HG03432 (cell line): Measurements from ENCODE around the gene SV2A.
"Not testable (repeated sequence)": the region's sequence is repeated elsewhere in the genome, so short reads cannot be mapped to it uniquely, and the experiment has no call there.

ENCODE experiments used
- ATAC-seq: cut with Tn5 transposase; IDR thresholded peaks from one replicate; pipeline ENCODE4 v1.9.1; 2021; ENCODE audit warnings: mild to moderate bottlenecking, moderate library complexity; ENCODE audit not compliant: unreplicated experiment

SV2A gene, protein sequence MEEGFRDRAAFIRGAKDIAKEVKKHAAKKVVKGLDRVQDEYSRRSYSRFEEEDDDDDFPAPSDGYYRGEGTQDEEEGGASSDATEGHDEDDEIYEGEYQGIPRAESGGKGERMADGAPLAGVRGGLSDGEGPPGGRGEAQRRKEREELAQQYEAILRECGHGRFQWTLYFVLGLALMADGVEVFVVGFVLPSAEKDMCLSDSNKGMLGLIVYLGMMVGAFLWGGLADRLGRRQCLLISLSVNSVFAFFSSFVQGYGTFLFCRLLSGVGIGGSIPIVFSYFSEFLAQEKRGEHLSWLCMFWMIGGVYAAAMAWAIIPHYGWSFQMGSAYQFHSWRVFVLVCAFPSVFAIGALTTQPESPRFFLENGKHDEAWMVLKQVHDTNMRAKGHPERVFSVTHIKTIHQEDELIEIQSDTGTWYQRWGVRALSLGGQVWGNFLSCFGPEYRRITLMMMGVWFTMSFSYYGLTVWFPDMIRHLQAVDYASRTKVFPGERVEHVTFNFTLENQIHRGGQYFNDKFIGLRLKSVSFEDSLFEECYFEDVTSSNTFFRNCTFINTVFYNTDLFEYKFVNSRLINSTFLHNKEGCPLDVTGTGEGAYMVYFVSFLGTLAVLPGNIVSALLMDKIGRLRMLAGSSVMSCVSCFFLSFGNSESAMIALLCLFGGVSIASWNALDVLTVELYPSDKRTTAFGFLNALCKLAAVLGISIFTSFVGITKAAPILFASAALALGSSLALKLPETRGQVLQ

GRCh38 chr1:149917571-149918144, at the start of gene SV2A:
TSS of gene SV2A (minus strand) at chr1:149917844. CDS start at chr1:149913840, 4,004 bp downstream.
- ATAC-seq, result no peak

- no peak for ATAC-seq
Measured at GRCh38 chr1:149967041-149967440, 49.4 kb upstream of the SV2A start.

DNA sequence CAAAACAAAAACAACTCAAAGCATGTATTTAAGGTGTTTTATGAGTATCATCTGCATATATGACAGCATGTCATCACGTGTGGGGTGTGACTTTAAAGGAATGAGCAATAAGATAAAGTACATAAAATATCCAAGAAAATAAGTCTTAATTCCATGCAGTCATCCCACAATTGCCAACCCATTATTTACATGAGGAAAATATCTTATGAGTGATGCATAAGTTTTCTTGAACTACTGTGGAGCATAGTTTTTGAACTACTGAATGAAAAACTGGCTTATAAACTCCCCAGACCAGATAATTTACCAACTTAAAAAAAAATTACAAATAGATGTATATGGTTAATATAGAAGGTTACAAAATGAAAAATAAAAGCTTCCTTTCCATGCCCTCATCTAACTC, 48.8 kb upstream of the SV2A start:
- no peak for ATAC-seq

- ATAC-seq, result no peak
Measured at GRCh38 chr1:149965440-149965839, 47.8 kb upstream of the SV2A start.

DNA sequence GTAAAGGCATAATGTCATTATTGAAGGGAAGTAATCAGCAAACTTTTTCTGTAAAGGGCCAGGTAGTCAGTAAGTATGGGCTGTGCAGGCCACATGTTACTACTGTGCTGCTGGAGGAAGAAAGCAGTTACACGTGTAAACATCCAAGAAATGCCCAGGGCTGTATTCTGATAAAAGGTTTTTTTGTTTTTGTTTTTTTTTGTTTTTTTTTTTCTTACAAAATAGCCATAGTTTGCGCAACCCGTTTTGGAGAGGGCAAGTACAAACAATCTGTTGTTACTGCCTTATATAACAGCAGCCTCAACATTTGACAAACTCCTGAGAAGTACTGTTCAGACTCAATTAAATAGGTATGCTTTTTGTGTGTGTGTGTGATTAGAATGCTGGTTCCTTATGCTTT, 45.7 kb upstream of the SV2A start:
- no peak for ATAC-seq

- ATAC-seq, result no peak
Measured at GRCh38 chr1:149962736-149963135, 45.1 kb upstream of the SV2A start.

GRCh38 chr1:149962039-149962647, 44.5 kb upstream of the SV2A start:
- ATAC-seq, result no peak

GRCh38 chr1:149957548-149957947, 39.9 kb upstream of the SV2A start:
- not testable (repeated sequence) for ATAC-seq

DNA sequence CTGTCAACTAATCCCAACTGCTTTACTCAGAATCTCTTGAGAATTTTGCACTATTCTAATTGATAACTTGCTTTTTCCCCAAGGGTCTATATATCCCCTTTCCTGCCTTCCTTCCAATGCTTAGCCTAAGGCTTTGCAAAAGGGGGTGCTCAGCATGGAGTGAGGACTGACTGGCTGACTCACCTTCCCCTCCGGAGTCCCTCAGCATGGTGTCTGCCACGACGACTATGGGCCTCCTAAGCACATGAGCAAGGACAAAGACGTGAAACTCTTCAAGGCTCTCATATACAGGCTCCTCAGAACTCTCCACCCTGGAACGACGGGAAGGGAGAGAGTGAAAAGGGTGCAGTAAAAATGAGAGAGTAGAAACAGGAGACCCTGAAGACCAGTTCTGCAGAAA, 32.3 kb upstream of the SV2A start:
- no peak for ATAC-seq

GRCh38 chr1:149945206-149945605, 27.6 kb upstream of the SV2A start:
- no peak for ATAC-seq

- no peak for ATAC-seq
Measured at GRCh38 chr1:149942885-149943284, 25.2 kb upstream of the SV2A start.

GRCh38 chr1:149942207-149942606, 24.6 kb upstream of the SV2A start:
- ATAC-seq, result no peak

DNA sequence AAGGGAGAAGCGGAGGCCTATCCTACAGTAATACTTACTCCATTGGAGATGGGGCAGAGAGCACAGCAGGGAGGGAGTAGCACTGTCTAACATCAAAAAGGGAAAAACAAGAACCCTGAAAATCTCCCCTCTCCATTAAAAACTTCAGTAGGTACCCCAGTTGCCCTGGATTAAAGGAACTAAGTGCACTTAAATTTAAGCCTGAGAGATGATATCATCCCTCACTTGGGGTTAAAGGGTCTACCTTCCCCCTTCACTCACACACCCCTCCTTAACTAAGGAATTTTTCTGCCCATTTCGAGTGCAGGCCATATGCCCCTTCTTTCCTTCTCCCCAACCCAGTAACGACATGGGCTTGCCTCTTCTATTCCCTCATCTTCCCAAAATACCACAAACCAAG, 22.8 kb upstream of the SV2A start:
- ATAC-seq, result no peak

DNA sequence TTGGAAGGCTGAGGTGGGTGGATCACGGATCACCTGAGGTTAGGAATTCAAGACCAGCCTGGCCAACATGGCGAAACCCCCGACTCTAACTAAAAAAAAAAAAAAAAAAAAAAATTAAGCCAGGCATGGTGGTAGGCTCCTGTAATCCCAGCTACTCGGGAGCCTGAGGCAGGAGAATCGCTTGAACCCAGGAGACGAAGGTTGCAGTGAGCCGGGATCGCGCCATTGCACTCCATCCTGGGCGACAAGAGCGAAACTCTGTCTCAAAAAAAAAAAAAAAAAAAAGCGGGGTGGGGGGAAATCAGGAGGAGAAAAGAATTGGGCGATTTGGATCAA, 21.0 kb upstream of the SV2A start:
- not testable (repeated sequence) for ATAC-seq

DNA sequence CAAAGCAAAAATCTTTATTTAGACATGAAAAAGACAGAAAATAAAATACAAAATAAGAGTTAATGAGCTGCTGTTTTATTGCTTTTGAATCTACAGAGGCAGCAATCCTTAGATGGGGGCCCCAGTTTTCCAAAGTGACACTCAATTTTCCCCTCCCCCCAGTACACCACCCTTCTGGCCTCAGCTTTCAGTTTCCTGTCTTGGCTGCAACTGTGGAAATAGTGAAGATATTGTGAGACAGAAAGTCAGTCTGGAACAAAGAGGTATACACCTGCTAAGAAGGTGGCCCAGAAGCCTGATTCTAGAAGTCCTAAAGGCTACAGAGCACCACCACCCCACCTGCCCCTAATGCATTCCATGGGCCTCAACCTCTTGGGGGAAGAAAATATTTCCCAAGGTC, 20.1 kb upstream of the SV2A start:
- ATAC-seq, result no peak

DNA sequence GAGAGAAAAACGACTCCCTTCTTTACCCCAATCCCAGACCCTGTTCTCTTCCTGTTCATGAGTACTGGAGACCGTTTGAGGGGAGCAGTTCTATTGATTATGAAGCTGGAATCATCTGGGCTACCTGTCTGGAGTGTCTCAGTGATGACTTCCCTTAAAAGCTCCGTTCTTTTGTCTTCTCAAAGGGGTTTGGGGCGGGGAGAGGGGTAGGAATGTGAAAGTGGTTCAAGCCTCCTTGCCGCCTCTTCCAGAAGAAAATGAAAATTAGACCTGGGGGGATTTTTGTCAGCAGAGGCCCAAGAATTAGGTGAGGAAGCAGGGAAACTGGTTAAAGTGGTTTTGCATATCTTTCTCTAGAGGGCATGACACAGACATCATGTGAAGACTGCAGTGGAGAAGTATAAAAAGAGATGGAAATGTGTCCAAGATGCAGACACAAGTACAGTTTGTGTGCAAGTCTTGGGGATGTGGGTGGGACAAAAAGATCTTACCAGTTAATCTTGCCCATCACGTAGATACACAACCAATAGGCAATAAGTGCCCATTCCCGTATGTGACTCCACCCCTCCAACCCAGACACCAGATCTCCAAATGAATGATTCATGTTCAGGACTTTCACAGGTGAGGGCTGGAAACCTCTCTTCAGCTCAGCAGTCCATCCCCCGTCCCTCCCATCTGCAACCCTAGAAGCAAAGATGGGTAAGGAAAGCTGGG, 19.5 kb upstream of the SV2A start:
- ATAC-seq, result no peak

DNA sequence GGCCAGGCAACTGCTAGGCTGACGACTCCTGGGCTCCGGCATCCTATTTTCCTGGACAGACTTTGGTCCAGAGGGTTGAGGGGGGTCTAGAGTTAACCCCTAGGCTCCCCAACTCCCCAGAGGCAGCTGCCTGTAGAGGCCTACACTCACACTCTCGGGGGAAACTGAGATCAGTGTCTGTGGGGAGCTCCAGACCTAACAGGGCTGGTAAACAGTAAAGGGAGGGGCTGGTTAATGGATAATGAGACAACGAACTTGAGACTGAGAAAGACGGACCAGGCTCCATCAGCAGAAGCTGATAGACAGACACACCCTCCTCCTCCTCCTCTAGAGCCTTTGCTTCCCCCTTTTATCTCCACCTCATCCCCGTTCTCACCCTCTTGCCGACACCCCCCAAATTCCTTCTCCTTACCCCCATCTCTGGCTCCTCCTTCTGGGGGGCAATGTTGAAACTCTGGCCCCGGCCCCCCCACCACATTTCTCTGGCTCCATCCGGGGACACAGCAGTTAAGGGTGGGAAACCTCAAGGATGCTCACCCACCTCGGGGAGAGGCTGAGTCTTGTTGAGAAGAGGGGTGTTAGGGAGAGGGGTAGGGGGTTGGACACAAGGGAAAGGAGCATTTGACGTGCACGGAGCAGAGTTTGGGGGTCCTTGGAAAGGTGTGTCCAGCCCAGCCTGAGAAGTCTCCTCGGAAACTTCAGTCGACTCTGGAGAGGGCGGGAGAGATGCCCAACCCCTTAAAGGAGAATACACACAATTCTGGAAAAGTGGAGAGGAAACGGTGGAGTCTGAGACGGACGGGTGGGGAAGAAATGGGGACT, 18.7 kb upstream of the SV2A start, which contains the start of gene MTMR11:
Gene MTMR11, minus strand, starts transcription at position 710 of the 822 bp plus-strand sequence. Its CDS starts 232 bp downstream, at position 478.
- ATAC-seq, result no peak

DNA sequence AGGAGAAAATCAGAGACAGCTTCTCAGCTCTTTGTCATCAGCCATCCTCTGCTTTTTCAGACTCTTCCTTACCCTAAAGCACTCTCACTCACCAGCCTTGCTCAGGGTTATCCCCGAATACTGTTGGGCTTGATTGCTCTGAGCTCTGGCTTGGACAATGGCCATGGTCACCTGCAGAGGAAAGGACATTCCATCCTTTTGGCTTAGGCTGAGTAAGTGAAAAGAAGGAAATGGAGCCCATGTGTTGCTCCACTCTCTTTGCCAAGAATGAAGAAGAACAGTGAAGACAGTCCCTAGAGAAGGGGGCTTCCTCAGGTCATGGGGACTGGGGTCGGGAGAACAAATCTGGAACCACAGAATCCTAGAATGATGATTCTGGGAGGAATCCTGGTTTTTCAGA, 16.7 kb upstream of the SV2A start:
- ATAC-seq, result no peak

DNA sequence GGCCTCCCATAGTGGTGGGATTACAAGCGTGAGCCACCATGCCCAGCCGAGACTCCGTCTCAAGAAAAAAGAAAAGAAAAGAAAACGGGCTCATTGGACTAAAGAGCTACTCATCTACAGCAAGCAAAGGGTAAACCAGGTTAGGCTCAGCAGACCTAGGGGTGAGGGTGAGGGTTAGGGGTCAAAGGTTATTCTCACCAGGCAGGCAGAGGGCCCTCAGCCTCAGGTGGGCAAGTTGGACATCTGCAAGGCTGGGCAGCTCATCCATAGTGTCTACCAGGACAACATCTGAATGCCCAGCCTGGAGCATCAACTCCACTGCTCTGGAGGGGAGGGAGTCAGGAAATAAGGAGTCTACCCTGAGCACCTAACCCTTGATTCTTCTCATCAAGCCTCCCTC, 15.6 kb upstream of the SV2A start:
- no peak for ATAC-seq

- no peak for ATAC-seq
Measured at GRCh38 chr1:149932474-149932873, 14.8 kb upstream of the SV2A start.
